Kidney tubule cell (primary cell): Measurements from ENCODE around the gene ISCU.

Source experiments
- DNase-seq: peaks from one replicate; pipeline ENCODE4 v3.0.0-alpha.2; 2018; ENCODE audit warnings: low spot score

ISCU gene

DNA sequence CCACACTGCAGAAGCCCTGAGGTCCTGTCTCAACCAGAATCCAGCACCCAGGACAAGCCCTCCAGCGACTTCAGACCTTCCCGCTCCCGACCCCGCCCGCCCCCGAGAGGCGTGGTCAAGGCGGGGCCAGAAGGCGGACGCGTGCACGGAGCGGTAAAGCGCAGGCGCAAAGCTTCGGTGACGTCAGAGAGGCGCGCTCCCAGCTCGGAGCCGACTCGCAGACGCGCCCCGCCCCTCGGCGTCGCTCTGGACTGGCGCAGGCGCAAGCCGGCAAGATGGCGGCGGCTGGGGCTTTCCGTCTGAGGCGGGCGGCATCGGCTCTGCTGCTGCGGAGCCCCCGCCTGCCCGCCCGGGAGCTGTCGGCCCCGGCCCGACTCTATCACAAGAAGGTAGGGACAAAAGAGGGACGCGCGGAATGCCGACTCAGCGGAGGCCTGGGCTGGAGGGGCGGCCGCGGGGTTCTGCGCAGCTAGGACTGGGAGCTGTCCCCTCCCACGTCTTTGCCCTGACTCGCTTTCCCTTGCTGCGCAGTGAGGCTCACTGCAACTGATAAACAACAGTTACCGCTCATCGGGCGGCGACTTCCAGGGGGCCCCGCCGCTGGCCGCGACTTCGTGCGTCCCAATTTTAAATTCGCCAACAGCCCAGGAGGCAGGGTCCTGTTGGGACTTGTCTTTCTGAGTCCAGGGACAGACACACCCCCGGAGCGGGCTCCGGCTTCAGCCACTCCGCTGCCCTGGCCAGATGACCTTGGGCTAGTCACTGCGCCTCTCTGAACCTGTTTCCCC is at the start of gene ISCU:
Gene ISCU, plus strand, starts transcription at position 249 of the 788 bp plus-strand sequence. Its CDS starts 27 bp downstream, at position 276.
- DNase-seq, result peak; percentile 97

DNA sequence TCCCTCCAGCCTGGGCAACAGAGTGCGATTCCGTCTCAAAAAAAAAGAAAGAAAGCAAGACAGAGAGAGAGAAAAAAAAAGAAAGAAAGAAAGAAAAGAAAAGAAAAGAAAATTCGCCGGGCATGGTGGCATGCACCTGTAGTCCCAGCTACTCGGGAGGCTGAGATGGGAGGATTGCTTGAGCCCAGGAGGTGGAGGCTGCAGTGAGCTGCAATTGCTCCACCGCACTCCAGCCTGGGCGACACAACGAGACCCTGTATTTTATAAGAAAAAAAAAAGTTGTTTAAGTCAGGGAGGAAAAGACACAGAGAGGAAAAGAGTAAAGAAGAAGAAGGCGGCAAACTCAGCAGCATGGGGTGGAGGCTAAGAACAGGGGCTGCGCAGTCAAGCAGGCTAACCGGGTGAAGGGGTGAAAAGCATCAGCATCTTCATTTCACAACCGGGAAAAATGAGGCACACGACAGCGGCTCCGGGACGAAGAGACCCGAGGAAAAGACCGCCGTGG is 47.9 kb upstream of the ISCU start:
- DNase-seq, result no peak

DNA sequence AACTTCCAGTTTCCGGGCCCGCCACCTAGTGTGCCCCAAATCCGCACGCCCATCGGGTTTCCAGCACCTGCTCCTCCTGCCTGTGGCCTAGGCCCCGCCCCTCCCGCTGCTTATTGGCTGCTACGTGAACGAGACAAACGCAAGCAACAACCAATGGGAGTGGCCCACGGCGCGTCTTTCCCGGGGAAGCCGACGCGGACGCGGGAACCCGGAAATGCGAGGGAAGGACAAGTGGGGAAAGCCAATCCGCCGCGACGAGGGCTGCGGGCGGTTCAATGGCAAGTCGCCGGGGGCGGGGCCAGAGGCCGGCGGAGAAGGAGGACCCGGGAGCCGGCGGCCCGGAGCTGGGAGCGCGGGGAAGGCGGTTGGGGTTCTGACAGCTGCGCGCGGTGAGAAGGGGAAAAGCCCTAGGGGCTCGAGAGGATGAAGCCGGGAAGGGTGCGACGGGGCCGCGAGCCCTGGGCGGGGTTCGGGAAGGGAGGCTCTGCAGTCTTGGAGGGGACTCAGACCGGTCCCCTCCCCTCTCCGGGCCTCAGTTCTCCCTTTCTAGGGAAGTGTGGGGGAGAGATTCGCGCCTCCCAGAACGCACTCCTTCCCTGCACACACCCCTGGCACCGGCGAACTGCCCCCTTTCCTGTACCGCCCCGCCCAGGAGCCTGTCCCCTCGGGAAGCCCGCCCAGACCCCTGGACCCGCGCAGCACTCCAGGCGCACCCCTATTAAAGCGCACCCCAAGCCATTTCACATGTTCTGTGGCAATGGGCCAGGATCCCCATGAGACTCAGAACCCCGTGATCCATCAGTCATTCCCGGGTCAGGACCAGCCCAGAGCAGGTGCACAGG is 47.2 kb upstream of the ISCU start, which contains the start of gene FICD:
Gene FICD, plus strand, starts transcription at position 305 of the 842 bp plus-strand sequence. CDS start 1,696 bp downstream, outside the sequence.
- peak; percentile 99 for DNase-seq

DNA sequence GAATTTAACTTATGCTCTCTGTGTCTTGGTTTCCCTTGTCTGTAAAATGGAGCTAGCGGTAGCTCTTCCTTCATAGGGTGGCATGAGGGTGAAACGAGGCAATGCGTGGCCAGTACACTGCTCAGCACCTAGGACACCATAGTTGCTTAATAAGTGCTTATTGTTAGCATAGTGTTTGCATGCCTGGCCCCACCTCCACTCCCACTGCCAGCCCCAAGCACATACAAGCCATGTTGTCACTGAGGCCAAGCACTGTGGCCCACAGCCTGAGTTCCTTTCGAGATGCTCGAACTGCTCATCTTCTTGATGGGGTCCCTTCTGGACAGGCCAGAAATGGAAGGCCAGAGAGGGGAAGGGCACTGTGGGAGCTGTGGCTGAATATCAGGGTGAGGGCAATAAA is 46.5 kb upstream of the ISCU start:
- DNase-seq, result peak; percentile 13

DNA sequence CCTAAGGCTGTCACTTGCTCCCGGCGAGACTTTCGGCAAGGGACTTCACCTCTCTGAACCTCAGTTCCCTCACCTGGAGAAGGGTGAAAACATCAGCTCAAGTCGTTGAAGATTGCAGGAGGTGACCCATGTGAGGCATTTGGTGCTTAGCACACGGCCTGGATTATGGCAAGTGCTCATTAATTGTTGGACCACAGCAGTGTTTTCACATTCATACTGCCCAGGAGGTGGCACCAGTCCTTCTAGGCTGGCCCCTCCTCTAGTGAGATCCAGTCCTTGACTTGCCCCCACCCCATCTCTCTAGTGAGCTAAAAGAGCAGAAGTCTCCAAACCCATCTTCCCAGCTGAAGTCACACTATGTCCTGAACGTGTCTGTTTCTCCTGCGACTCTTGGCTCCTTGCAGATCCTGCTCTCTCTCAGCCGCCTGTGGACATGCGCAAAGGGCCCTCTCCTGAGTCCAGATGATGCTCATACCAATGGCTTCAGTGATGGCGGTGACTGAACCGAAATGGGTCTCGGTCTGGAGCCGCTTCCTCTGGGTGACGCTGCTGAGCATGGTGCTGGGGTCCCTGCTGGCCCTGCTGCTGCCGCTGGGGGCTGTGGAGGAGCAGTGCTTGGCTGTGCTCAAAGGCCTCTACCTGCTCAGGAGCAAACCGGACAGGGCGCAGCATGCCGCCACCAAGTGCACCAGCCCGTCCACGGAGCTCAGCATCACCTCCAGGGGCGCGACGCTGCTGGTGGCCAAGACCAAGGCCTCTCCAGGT is 45.7 kb upstream of the ISCU start:
- DNase-seq, result no peak

DNA sequence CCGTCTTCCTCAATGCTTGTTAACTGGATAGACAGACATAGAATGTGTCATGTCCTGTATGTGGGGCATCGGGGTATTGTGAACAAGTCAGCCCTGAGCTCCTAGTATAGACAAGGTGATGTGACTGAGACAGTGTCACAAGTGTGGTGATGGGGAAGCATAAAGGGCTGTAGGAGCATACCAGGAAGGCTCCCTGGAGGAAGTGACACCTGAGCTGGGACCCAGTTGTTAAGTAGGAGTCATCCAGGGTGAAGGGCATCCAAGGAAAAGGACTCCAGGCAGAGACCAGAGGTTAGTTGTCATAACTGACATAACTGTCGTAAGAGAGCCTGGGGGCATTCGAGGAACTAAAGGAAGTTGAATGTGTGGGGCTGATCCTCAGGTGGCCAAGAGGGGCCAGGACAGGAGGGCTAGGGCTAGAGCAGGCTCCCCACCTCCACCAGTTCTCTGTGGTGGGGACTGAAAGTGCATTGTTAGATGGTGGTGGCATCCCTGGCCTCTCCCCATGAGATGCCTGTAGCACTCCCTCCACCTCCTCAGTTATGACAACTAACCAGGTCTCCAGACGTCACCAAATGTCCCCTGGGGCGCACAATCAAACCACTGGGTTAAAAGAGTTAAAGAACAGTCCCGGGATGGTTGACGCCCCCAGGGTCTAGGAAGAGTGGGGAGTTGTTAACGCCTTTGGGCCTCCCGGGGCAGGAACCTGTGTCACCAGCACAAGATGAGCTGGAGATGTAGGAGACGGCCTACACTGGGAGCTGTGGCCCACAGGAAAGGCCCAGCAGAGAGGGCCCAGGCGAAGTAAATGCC is 44.9 kb upstream of the ISCU start:
- DNase-seq, result no peak

DNA sequence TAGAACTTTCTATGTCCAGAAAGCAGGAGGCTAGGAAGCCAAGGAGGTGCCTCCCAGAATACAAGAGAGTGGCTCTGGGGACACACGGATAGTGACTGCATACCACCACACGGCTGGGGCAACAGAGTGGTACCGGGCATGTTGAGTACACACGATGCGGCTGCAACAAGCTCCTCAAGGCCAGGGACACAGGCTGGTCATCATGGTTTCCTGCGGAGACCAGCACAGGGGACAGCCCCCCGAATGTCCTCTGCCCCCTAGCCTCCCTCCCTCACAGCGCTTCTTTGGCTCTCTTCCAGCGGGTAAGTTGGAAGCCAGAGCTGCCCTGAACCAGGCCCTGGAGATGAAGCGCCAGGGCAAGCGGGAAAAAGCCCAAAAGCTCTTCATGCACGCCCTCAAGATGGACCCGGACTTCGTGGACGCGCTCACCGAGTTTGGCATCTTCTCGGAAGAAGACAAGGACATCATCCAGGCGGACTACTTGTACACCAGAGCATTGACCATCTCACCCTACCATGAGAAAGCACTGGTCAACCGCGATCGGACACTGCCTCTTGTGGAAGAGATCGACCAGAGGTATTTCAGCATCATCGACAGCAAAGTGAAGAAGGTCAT is 44.2 kb upstream of the ISCU start:
- DNase-seq, result no peak

DNA sequence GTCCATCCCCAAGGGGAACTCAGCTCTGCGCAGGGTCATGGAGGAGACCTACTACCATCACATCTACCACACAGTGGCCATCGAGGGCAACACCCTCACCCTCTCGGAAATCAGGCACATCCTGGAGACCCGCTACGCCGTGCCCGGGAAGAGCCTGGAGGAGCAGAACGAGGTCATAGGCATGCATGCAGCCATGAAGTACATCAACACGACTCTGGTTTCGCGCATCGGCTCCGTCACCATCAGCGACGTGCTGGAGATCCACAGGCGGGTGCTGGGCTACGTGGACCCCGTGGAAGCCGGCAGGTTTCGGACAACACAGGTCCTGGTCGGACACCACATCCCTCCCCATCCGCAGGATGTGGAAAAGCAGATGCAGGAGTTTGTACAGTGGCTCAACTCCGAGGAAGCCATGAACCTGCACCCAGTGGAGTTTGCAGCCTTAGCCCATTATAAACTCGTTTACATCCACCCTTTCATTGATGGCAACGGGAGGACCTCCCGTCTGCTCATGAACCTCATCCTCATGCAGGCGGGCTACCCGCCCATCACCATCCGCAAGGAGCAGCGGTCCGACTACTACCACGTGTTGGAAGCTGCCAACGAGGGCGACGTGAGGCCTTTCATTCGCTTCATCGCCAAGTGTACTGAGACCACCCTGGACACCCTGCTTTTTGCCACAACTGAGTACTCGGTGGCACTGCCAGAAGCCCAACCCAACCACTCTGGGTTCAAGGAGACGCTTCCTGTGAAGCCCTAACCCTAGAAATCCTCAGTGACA is 43.5 kb upstream of the ISCU start:
- DNase-seq, result no peak

DNA sequence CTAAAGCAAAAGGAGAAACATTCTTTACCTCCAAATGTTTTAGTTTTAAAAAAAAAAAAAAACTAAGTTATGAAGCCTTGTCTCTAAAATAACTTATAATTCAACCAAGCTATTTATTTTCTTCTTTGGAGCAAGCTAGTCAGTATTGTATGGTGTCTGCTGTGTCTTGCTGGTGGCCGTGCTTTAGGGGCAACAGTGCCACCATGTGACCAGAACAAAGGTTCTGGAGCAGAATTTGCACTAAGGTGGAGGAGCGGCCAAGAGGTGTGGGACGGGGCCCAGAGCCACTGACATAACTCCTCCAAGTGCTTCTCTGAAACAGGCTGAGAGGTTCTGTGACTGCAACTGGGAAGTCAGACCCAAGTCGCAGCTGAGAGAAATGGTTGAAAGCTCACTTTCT is 42.8 kb upstream of the ISCU start:
- DNase-seq, result no peak

DNA sequence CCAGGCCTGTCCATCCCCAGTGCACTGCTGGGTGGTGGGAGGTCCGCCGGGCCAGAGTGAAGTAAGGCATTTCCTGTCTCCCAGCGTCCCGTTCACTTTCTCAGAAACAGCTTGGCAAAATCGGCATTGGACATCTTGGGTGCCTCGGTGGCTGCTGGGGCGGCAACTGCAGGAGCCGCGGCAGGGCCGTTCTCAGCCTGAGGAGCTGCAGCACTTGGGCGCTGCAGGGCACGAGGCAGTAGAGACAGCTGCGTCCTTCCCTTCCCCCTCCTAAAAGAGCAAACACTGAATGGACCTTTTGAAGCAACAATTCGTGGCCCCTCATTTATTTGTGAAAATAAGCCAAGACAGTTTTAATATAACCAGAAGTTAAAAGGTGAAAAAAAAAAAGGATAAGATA is 39.0 kb upstream of the ISCU start:
- no peak for DNase-seq

DNA sequence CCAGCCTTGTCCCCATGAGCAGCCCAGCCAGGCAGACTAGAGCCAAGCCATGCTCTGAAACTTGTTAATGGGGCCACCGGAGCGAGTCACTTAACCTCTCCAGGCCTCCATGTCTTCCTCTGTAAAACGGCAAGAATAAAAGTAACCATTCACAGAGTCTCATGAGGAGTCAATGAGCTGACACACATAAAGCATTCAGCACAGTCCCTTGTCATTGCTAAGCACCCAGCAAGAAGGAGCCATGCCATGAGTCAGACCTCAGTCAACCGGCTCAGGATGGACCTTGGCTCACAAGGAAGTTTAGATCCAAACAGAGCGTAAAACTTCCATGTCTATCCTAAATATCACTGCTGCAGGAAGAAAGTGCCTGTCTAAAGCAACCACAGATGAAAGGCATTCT is 36.7 kb upstream of the ISCU start:
- DNase-seq, result peak; percentile 97

DNA sequence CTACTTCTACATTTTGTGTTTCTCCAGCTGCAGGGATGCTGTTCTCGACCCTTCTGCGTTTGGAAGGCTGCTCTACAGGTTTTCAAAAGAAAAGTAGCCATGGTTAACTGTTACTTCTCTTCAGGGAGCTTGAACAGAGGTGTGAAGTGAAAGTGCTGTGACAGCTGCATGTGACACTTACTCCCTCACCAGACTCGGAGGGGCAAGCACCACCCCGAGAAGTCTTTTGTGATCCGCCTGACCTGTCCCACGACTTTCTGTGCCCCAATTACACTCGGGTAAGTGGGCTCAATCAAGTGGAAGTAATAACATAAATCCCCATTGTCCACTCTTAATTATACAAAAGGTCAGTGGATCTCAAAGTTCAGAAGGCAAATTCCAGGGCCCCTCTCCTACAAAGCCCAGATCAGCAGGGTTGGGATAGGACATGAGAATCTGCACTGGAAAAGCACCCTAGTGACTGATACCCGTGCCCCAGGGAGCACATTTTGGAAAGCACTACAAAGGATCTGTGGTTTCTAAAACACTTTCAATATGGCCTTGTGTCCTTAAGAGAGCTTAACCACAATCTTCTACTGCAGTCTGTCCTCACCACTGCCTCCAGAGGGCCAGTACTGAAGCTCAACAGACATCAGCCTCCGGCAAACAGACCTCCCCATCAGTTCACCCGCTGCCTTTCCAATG is 35.8 kb upstream of the ISCU start:
- DNase-seq, result no peak

DNA sequence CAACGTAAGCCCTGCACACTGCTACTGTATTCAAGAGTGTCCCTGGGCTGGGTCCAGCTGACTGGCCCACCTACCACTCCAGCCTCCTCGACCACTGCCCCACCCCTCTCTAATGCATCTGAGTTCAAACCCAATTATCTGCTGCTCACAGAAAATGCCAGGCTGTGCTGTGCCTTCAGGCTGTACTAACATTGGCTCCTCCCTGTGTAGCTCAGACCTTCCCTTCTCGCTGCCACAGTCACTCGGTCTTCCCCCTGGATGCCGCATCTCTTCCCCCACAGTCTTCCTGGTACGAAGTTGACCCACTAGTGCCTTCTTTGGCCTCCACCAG is 35.3 kb upstream of the ISCU start:
- DNase-seq, result no peak

DNA sequence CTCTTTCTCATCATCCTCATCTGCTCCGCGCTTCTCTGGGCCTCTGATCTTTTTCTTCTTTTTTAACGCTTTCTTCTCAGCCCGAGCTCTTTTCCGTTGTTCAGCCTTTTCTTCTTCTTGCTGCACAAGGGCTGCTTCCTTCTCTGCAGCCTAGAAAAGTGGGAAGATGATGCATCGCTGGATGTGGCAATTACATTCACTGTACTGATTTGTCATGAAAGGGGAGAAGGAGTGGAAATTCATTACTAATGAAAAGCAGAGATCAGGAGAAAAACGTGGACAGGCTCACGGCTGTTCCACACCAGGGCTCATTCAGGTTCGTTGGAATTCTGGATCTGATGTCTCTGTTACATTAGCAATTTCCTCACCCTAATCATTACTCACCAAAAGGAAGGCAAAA is 32.2 kb upstream of the ISCU start:
- no peak for DNase-seq

DNA sequence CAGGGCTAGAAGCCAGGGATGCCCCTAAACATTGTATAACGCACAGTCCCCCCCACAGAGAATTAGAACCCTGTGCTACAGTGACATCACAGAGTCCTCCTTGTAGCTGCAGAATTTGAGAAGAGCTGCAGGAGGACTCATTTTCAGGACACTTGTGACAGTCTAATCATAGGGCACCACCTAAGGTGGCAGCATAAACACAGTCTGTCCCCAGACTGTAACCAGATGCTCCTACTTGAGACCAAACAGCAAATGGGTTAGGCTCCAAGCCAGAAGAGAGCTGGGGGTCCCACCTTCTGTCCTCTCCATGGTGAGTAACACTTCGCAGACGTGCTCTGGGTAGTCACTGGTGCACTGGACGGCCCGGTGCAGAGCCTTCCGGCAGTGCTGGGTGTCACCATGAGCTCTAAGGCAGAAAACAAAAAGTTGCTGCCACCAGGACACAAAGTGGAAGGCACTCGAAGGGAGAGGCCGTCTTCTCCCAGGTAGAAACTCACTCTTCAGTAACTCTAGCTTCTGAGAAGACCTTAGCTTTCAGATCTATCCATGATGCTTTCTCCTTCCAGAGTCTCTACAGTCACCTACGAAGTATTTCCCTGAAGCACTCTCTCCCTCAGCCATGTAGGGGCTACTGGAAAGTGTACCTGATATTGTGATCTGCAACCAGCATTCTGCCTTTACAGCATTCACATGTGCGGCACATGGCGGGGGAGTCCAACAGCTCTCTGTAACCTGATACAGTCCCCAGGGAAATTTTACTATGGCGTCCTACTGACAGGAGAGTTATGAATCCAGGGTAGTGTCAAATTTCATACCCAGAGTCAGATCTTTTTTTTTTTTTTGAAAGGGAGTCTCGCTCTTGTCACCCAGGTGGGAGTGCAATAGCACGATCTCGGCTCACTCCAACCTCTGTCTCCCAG is 30.2 kb upstream of the ISCU start:
- no peak for DNase-seq

DNA sequence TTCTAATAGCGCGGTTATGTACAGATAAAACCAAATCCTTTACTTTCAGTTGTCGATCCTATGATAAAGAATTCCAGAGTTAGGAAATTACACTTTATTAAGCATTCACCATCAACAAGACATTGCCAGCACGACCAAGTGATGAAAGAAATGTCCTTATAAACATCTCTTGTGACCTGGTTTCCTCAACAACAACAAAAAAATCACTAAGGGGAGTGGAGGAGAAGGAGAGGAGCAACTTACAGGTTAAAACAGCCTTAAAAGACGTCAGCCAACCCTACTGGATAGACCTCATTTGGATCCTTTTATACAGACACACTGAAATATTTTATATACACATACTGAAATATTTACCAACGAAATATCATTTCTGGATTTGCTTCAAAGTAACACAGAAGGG is 24.2 kb upstream of the ISCU start:
- no peak for DNase-seq

DNA sequence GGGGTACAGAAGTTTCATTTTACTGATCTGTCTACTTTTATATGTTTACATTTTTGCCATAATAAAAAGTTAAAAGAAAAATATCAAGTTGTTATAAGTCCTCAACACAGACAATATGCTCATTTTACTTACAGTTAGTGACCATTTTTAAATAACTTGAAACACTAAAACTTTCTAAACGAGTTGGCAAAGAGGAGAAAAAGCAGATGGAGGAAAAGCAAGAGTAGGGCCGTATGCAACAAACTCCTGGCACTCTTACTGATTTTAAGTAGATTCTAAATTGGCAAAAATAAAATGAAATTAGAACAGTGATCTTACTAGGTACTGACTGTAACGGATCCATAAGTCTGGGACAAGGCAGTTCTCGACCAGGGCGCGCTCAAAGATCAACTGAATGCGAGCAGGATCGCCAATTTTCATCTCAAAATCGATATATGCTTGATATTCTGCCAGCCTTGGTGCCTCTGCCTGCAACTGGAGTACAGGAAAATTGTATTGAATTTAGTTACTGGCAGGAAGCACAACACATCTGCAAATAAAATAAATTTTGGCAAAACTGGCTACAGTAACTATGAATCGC is 23.7 kb upstream of the ISCU start:
- DNase-seq, result no peak

DNA sequence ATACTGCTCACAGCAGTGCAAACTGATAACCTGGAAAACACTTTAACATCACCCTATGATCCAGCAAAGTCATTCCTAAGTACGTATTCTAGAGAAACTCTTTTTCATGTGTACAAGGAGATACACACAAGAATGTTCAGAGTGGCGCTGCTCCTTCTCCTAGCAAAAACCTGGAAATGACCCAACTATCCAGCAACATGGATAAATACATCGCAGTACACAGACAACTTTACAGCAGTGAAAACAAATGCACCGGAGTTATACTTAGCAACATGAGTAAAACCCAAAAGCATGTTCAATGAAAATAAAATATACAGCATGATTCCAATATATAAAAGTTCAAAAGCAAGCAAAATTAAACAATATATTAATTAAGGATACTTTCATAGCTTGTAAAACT is 20.1 kb upstream of the ISCU start:
- DNase-seq, result no peak
